Measurements from ENCODE around the gene LMNTD2.
"Not testable (repeated sequence)": the region's sequence is repeated elsewhere in the genome, so short reads cannot be mapped to it uniquely, and the experiment has no call there.

LMNTD2 gene

DNA sequence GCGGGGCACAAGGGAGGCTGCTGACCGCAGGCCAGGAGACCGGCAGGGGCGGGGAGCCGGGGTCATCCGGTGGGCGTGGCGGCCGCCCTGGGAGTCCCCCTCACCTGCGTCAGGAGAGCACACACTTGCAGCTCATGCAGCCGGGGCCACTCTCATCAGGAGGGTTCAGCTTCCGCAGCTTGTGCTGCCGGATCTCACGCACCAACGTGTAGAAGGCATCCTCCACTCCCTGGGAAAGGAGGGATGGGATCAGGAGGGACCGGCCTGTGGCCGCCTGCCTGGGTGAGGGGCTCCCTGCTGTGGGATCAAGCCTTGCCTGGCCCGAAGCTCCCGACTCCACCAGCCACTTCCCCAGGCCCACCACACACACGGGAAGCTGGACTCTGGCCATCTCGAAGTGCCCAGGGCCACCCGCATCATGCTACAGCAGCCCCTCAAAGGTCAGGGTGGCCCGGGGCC is 28.0 kb downstream of the LMNTD2 start:
- no peak for DNase-seq

DNA sequence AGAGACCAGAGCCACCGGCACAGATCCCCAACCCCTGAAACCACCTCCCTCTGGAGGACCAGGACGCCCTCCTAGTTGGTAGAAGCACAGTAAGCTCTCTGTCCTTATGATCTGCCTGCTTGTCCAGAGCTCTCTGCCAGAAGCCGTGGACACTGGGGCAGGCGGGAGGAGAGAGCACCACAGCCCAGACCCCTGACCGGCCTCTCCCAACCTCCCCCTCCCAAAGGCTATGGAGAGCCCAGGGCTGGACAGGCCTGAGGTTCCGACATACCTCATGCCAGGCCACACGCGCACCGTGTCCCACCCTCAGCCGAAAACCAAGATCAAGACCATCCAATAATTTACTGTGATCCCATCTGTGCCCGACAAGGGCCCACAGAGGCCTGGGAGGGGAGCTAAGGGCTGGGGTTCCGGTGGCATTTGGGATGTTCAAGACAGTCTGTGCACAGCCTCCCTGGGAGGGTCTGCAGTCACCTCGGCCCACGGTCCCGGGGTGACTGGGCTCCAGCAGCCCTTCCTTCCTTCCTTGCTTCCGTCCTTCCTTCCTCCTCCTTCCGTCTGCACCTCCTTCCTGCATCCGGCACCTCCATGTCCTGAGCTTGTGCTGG is 28.5 kb downstream of the LMNTD2 start:
- no peak for DNase-seq

DNA sequence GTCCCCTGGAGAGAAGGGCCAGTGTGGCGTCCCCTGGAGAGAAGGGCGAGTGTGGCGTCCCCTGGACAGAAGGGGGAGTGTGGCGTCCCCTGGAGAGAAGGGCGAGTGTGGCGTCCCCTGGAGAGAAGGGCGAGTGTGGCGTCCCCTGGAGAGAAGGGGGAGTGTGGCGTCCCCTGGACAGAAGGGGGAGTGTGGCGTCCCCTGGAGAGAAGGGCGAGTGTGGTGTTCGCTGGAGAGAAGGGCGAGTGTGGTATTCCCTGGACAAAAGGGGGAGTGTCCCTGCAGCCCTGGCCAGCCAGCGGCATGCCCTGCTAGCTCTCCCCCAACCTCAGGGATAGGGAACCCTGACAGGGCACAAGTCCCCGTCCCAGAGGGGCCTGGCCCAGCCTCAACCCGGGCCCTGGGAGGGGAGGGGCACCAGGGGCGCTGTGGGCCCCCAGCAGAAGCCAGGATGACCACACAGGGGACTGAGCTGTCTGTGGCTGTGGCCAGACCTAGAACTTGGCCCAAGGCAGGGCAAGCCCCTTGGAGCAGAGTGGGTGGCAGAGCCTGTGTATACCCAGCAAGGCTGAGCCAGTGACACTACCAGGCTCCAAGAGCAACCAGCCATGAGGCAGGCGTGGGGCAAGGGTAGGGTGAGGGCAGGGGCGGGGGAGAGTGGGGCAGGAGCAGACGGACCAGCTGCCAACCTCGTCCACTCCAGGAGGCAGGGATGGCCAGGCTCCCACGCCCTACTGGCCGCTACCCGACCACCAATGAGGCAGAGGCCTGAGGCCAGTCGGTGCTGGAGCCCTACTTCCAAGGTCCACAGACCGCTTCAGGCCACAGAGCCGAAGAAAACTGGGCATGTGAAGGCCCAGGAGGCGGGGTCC is 29.3 kb downstream of the LMNTD2 start:
- no peak for DNase-seq

DNA sequence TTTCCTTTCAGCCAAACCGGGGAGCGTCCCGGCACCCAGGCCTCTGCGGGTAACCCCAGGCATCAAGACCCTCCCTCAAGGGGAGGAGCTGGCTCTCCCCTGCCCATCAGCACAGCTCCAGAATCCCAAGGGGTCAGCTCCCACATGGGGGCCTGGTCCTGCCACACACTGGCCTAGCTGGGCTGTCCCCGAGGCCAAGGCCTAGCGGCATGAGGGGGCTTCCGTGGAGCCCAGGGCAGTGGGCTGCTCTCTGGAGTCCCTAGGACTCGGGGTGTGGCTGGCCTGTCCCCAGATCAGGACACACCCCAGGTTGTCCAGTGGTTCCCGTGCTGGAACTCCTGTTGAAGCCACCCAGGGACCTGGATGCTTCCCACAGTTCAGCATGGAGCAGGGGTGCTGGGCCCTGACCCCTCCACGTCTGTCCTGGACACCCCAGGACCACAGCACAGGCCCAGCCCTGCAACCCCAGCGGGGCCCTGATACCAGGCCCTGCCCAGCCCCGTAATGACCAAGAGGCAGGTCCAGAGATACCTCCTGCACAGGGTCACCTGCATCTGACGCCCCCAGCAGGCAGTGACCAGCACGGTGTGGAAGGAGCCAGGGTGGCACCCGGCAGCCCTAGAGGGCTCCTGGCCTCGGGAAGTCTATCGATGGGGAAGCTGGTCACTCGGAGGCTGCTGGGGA is 30.7 kb downstream of the LMNTD2 start:
- DNase-seq: no peak

DNA sequence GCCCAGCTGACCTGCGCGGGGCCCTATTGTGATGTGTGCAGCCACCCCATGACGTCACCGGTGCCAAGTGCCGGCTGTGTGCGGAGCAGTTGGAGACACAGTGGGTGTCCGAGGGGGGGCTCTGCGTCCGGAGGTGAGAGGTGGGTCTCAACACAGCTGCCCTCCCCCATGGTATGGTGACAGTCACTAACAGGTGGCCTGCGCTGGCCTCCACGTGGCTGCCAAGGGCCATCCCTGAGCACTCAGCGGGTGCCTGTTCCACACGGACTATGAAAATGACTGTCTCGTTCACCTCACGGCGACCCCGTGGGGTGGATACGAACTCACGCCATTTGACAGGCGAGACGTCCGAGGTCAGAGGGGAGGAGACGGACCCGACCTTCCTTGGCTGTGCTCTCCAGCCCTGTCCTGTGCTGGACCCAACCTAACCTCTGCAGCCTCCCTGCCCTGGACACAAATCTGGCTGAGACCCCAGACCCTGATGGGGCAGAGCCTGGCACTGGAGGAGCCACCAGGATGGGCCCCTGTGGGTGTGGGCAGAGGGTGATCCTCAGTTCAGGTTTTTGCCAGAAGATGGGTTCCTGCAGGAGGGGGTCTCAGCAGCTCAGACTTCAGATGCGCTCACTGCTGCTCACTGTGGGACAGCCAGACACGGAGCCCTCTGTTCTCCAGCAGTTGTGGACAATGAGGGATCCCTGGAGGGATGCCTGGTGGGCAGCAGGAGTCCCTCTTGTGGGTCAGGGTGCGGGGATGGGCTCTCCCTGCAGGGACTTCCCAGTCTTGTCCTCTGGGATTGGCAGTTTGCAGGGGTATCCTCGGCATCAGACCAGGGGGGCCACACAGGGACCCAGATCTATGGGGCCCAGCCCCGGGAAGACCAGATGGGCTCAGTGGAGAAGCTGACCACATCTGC is 31.5 kb downstream of the LMNTD2 start:
- DNase-seq: no peak

DNA sequence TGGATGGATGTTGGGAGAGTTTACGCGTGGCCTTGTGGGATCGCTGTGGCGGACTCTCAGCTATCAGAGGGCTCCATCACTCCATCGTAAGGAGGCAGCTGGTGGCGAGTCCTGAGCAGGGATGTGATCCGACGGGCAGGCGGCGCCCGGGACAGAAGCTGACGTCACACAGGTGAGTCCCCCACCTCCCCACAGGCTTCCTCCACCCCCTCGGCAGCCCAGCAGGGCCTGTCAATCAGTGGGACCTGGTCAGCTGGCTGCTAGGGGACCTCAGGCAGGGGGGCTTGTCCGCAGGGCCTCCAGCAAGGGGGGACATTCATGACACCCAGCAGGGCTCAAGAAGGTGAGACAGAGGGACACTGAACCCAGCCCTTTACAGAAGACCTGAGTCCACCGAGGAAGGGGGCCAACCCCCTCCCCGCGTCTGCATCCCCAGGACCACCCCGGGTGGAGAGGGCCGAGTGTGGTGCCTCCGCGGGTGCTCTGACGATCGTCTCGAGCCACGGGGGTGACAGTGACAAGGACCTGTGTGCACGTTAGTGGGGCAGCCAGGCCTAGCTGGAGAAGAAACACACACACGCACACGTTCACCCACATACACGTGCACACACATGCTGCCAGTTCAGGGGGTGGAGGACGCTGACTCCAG is 32.2 kb downstream of the LMNTD2 start:
- DNase-seq: no peak

DNA sequence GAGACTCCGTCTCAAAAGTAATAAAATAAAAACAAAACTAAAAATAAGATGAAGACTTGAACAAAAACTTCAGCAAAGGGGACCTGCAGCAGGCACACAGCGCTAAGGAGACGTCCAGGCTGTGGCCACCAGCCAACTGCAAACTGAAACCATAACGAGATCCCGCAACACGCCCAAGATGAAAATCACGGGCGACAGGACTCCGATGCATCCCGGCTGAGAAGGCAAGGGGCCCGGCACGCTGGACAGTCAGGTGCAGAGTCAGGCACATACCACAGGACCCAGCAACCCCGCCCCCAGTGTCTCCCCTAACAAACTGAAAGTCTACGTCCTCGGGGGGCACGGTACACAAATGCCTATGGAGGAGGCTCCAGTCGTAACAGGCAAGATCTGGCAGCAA is 34.3 kb downstream of the LMNTD2 start:
- DNase-seq: no peak

DNA sequence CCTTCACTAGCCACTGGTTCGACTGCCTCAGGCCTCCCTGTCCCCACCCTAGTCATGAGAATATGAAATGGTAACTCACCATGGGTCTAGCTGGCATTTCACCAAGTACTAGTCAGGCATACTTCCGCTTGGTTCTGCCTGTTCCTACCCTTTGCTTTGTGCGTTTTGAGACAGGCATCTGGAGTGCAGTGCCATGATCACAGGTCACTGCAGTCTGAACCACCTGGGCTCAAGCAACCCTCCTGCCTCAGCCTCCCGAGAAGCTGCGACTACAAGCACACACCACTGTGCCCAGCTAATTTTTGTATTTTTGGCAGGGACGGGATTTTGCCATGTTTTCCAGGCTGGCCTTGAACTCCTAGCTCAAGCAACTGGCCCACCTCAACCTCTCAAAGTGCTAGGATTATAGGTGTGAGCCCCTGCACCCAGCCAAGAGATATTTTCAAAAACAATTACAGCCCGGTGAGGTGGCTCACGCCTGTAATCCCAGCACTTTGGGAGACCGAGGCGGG is 39.3 kb downstream of the LMNTD2 start:
- no peak for DNase-seq

DNA sequence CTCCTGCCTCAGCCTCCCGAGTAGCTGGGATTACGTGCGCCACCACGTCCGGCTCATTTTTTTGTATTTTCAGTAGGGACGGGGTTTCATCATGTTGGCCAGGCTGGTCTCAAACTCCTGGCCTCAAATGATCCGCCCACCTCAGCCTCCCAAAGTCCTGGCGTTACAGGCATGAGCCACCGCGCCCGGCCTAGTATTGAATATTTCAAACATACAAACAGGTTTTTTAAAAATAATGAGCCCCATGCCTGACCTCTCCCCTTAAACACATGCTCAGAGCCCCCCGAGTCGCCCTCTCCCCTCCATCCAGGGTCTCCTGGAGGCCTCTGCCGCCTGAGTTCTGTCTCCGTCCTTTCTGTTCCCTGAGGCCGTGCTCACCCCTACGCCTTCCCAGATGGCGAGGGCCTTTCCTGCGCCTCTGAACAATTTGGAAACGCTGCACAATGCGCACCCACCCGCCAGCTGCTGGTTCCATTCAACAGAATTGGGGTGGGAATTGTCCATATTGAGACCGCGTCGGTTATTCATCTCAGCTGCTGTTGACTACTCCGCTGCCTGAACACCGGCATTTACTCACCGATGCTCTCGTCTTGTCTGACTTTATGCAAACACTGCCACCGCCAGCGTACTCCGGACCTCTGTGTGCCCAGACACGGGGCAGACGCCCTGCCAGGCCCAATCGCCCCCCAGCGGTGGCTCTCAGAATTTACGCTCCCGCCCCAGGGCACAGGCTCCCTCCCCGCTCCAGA is 39.9 kb downstream of the LMNTD2 start:
- DNase-seq: no peak

DNA sequence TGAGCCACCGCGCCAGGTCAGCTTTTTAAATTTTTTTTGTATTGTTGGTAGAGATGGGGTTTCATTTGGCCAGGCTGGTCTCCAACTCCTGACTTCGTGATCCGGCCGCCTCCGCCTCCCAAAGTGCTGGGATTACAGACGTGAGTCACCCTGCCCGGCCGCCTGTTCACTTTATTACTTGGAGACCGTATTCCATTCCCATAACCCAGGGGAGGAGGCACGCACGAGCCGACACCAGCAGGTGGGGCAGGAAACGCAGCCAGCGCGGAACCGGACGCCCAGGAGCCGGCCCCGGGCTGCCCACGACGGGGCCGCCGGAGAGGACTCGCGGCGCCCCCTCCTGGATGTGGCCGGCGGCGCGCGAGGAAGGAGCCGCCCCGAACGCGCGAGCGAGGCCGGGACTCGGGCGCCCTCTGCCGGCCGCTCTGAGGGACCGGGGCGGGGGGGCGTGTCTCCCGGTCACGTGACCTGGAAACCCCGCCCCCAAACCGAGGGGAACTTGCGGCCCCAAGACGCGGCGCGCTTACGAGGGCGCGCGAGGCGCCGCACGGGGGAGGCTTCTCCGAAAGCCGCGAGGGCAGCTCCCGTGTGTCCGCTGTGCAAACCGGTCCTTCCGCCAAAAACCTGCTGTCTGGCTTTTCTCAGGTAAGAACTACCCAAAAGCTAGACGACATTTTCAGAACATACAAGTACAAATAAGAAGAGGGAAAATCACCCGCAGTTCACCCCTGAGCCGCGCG is 41.9 kb downstream of the LMNTD2 start:
- peak; percentile 51 for DNase-seq

DNA sequence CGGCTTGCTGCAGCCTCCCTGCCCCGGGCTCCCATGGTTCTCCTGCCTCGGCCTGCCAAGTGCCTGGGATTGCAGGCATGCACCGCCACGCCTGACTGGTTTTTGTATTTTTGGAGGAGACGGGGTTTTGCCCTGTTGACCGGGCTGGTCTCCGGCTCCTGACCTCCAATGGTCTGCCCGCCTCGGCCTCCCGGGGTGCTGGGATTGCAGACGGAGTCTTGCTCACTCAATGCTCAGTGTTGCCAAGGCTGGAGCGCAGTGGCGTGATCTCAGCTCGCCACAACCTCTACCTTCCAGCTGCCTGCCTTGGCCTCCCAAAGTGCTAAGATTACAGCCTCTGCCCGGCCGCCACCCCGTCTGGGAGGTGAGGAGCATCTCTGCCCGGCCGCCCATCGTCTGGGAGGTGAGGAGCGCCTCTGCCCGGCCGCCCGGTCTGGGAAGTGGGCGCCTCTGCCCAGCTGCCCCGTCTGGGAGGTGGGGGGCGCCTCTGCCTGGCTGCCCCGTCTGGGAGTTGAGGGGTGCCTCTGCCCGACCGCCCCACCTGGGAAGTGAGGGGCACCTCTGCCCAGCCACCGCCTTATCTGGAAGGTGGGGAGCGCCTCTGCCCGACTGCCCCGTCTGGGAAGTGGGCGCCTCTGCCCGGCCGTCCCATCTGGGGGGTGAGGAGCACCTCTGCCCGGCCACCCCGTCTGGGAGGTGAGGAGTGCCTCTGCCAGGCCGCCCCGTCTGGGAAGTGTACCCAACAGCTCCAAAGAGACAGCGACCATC is 43.4 kb downstream of the LMNTD2 start:
- DNase-seq: not testable (repeated sequence)

DNA sequence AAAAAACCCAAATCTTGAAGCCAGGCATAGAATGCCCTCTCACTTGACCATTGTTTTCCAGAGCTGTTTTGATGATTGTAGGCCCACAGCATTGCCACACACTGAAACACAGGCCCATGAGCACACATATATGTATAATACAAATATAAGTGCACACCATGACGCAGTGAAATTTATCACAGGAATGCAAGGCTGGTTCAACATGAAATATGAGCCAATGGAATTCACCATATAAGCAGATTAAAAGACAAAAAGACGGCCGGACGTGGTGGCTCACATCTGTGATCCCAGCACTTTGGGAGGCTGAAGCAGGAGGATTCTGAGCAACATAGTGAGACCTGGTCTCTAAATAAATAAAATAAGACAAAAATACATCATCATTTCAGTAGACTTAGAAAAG is 44.1 kb downstream of the LMNTD2 start:
- no peak for DNase-seq

DNA sequence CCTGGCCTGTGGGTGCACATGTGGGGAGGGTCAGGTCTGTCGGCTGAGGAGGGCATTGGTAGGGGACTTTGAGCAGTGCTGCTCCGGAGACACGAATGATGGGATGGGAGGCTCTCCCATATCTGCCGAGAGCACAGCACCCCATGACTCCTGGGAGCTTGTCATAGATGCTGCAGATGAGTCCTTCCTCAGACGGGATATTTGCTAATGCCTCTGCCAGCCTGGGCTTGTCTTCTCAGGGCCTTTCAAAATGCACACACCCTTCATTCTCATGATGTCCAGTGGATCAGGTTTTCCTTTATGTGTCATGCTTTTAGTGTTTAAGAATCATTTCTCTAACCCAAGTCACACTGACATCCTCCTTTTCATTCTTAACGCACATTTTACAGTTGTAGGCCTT is 45.4 kb downstream of the LMNTD2 start:
- no peak for DNase-seq

DNA sequence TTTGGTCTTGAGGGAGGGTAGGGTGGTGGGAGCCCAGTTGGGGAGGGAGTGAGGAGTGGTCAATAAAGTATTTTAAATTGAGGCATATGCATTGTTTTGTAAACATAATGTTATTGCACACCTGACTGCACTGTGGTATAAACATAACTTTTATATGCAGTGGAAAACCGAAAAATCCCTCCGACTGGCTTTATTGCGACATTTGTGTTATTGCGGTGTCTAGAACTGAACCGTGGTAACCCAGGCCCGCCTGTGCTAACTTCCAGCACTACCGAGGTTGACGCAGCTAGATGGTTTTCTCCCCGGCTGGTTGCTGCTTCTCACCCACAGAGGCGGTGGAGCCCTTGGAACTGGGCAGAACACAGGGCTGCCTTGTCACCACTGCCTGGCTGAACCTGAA is 45.9 kb downstream of the LMNTD2 start:
- DNase-seq: no peak

DNA sequence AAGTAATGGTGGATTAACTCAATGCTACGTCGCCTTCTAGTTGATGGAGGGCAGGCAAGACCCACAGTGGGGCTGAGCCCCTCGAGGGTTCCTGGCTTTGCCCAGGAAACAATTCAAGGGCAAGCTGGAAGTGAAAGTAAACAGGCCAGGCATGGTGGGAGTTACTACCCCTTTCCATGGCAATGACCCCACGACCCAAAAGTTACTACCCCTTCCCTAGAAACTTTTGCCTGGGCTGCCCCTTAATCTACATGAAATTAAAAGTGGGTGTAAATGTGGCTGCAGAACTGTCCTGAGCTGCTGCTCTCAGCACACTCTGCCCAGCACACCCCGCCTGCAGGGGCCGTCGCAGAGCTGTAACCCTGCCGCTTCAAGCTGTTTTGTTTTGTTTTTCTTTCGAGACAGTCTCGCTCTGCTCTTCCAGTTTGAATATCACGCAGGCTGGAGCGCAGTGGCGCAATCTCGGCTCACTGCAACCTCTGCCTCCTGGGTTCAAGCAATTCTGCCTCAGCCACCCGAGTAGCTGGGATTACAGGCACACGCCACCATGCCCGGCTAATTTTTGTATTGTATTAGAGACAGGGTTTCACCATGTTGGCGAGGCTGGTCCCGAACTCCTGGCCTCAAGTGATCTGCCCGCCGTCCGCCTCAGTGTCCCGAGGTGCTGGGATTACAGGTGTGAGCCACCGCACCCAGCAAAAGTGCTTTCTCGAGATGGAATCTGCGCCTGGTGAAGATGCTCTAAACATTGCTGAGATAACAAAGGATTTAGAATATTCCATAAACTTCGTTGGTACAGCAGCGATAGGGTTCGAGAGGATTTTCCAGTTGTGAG is 47.6 kb downstream of the LMNTD2 start:
- no peak for DNase-seq

DNA sequence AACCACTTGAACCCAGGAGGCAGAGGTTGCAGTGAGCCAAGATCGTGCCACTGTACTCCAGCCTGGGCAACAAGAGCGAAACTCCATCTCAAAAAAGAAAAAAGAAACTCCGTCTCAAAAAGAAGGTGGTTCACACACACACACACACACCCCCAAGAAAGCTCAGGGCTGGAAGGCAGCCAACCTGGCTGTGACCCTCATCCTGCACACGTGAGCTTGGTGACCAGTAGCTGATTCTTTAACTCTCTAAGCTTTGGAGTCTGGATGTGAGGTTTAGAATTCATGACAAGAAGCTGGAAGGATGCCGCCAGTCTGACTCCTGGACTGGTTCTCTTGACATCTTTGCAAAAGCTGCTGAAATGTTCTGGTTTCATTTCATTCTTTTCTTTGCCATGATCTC is 51.6 kb downstream of the LMNTD2 start:
- DNase-seq: no peak

DNA sequence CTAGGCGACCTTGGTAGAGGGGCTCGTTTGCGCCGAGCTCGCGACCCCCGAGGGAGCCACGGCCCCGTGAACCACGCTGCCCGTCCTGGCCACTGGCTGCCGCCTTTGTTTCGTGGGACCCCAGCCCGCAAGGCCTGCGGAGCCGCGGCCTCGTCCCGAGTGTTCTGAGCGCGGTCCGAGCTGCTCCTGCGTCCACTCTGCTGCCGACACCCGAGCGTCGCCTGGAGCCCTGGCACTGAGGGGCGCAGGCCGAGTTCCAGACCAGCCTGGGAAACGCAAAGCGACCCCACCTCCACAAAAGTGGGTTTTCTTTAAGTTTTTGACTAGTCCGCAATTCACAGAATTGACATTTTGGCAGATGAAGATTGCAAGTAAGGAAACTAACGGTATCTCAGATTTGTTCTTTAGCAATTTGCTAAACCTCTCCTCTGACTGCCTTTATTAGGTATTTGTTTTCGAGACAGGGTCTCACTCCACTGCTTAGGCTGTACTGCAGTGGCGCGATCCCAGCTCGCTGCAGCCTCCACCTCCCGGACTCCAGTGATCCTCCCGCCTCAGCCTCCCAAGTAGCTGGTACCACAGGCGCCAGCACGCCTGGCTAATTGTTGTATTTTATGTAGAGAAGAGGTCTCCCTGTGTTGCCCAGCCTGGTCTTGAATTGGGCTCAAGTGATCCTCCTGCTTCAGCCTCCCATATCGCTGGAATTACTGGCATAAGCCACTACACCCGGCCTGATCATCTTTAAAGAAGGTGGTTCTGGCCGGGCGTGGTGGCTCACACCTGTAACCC is 52.6 kb downstream of the LMNTD2 start:
- no peak for DNase-seq

Data from DMS153 (cell line).